ENCODE measurements around the gene HDAC7.

DNA sequence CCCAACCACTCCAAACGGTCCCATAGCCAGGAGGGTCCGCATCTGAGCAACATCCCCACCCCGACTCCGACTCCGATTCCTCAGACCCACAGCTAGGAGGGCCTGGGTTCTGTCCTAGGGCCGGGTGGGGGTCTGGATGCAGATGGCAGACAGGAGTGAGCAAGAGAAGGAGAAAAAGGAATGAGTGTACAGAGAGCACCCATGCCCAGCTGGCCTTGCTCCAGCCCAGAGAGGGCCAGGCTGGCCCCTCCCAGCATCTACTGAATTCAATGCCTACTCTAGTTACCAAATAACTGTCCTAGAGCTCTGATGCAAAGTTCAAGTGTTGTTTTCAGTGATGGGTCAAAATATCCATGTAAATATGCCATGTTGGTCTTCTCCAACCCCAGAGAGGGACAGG lies 44.3 kb upstream of the HDAC7 start:
- TF ChIP-seq, protein P1, sequence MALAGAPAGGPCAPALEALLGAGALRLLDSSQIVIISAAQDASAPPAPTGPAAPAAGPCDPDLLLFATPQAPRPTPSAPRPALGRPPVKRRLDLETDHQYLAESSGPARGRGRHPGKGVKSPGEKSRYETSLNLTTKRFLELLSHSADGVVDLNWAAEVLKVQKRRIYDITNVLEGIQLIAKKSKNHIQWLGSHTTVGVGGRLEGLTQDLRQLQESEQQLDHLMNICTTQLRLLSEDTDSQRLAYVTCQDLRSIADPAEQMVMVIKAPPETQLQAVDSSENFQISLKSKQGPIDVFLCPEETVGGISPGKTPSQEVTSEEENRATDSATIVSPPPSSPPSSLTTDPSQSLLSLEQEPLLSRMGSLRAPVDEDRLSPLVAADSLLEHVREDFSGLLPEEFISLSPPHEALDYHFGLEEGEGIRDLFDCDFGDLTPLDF (CRISPR knock-in tag; IDR thresholded peaks at IDR 0.05): no peak
- TF ChIP-seq ATF1 (CRISPR knock-in tag; IDR thresholded peaks at IDR 0.05) (no peak), ZNF20 (CRISPR knock-in tag; IDR thresholded peaks at IDR 0.05) (no peak), GABPB1 (CRISPR knock-in tag; IDR thresholded peaks at IDR 0.05) (no peak), ETV6 (CRISPR knock-in tag; conservative IDR thresholded peaks at IDR 0.05) (no peak), CREB1 (IDR thresholded peaks at IDR 0.05) (no peak), CREB1 (CRISPR knock-in tag; IDR thresholded peaks at IDR 0.05) (no peak), FOSL1 (CRISPR knock-in tag; IDR thresholded peaks at IDR 0.05; ENCODE audit: borderline replicate concordance) (no peak)
- TF ChIP-seq, protein P2, sequence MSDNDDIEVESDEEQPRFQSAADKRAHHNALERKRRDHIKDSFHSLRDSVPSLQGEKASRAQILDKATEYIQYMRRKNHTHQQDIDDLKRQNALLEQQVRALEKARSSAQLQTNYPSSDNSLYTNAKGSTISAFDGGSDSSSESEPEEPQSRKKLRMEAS (IDR thresholded peaks at IDR 0.05): no peak
- TF ChIP-seq, protein P3, sequence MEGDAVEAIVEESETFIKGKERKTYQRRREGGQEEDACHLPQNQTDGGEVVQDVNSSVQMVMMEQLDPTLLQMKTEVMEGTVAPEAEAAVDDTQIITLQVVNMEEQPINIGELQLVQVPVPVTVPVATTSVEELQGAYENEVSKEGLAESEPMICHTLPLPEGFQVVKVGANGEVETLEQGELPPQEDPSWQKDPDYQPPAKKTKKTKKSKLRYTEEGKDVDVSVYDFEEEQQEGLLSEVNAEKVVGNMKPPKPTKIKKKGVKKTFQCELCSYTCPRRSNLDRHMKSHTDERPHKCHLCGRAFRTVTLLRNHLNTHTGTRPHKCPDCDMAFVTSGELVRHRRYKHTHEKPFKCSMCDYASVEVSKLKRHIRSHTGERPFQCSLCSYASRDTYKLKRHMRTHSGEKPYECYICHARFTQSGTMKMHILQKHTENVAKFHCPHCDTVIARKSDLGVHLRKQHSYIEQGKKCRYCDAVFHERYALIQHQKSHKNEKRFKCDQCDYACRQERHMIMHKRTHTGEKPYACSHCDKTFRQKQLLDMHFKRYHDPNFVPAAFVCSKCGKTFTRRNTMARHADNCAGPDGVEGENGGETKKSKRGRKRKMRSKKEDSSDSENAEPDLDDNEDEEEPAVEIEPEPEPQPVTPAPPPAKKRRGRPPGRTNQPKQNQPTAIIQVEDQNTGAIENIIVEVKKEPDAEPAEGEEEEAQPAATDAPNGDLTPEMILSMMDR (CRISPR knock-in tag; IDR thresholded peaks at IDR 0.05): no peak
- TF ChIP-seq, protein P4, sequence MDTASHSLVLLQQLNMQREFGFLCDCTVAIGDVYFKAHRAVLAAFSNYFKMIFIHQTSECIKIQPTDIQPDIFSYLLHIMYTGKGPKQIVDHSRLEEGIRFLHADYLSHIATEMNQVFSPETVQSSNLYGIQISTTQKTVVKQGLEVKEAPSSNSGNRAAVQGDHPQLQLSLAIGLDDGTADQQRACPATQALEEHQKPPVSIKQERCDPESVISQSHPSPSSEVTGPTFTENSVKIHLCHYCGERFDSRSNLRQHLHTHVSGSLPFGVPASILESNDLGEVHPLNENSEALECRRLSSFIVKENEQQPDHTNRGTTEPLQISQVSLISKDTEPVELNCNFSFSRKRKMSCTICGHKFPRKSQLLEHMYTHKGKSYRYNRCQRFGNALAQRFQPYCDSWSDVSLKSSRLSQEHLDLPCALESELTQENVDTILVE (CRISPR knock-in tag; IDR thresholded peaks at IDR 0.05): no peak
- TF ChIP-seq, protein P5, sequence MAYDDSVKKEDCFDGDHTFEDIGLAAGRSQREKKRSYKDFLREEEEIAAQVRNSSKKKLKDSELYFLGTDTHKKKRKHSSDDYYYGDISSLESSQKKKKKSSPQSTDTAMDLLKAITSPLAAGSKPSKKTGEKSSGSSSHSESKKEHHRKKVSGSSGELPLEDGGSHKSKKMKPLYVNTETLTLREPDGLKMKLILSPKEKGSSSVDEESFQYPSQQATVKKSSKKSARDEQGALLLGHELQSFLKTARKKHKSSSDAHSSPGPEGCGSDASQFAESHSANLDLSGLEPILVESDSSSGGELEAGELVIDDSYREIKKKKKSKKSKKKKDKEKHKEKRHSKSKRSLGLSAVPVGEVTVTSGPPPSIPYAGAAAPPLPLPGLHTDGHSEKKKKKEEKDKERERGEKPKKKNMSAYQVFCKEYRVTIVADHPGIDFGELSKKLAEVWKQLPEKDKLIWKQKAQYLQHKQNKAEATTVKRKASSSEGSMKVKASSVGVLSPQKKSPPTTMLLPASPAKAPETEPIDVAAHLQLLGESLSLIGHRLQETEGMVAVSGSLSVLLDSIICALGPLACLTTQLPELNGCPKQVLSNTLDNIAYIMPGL (CRISPR knock-in tag; IDR thresholded peaks at IDR 0.05; ENCODE audit: borderline replicate concordance in 1 of 2, low read depth in 1 of 2): no peak

All from HepG2 (cell line).